GM19043 (cell line): ENCODE results near the gene CLDN22.

ENCODE experiments used
- ATAC-seq: cut with Tn5 transposase; IDR thresholded peaks from one replicate; pipeline ENCODE4 v1.9.1; 2021; ENCODE audit warnings: low read depth; ENCODE audit not compliant: unreplicated experiment

The CLDN22 gene

DNA sequence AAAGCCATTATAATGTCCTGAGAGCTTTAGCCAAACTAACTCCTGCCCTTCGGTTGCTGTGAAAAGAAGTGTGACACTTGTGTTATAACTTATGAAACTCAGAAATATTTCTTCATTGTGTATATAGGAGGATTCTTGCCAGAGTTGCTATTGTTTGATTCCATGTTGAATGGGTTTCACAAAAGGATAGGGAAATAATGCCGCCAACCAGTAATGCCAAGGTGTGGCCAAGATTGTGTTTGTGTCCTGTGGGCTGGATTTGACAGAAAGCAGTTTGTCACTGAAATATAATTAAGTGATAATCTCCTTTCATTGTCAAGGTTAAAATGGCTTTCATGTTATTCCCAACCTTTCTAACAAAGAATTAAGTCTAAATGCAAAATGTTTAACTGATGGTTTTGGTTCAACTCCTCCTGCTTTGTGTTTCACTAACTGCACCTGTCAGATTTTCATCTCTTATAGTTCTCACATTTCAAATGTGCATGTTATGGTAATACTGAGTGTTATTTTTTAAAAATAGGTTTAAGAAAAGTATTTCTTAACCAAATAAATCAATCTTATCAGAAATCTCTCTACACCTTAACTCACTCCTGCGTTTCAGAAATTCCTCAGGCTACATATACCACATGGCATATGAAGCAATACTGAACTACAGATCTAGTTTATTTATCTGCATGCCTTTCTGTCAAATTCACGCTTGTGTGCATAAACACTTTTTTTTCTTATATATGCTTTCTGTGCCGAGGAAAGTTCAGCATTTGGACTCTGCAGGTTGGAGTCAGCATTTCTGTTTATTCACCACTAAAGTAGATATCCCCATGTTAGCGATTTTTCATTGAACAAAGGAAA is at the start of gene CLDN22:
TSS of gene CLDN22 (minus strand) at position 66 of the 849 bp plus-strand sequence. CDS start at position 8, 58 bp downstream.
- ATAC-seq, result no peak

DNA sequence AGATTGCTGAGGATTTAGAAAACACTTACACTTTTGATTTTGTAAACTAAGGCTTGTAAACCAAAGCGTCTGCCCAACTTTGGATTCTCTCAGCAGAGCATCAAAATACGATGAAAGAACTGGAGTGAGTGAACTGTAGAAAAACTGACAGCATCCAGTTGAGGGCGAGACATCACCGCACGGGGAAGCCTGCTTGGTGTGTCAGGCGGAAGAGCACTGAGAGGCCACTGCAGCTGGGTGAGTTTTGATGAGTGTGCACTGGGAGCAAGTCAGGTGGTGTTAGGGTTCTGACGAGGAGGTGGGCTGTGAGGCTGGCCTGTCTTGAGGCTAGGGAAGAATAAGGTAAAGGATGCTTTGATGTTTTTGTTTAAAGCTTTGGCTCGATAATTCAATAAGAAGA is 49.0 kb upstream of the CLDN22 start:
- ATAC-seq, result no peak

GRCh38 chr4:183366206-183366835 is 46.2 kb upstream of the CLDN22 start:
- no peak for ATAC-seq

DNA sequence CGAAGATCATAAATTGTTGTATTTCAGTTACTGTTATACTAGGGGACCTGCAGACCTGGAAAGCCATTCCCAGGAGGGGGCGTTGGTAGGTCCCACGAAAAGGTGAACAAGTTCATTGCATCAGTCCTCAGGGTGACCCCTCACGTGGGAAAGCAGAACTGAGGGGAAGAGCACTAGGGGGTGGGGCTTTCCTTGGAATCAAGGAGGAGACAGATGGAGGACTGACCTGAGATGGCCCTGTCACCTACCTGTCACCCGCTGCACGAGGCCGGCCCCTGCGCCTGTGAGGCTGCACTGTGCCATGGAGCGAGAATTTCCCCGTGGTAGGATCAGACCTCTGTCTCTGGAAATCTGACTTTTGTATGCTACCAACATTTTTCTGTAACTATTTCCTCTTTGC is 43.9 kb upstream of the CLDN22 start:
- ATAC-seq, result no peak

- ATAC-seq, result no peak
Observed at GRCh38 chr4:183362916-183363542, 43.0 kb upstream of the CLDN22 start.

DNA sequence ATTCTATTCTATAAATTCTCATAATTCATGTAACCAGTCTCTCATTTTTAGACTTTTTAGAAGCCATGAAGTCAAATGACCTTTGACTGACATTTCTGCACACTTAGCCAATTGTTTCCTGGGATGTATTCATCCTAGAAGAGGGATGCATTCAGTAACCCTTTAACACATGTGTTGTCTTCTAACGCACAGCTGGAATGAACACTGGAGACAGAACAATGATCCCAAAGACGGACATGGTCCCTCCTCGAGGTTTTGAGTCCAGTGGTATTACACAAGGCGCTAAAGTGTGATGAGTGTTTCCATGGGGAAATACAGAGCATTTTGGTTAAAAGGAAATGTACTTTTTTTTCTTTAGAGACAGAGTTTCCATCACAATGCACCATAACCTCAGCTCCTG is 42.0 kb upstream of the CLDN22 start:
- no peak for ATAC-seq

DNA sequence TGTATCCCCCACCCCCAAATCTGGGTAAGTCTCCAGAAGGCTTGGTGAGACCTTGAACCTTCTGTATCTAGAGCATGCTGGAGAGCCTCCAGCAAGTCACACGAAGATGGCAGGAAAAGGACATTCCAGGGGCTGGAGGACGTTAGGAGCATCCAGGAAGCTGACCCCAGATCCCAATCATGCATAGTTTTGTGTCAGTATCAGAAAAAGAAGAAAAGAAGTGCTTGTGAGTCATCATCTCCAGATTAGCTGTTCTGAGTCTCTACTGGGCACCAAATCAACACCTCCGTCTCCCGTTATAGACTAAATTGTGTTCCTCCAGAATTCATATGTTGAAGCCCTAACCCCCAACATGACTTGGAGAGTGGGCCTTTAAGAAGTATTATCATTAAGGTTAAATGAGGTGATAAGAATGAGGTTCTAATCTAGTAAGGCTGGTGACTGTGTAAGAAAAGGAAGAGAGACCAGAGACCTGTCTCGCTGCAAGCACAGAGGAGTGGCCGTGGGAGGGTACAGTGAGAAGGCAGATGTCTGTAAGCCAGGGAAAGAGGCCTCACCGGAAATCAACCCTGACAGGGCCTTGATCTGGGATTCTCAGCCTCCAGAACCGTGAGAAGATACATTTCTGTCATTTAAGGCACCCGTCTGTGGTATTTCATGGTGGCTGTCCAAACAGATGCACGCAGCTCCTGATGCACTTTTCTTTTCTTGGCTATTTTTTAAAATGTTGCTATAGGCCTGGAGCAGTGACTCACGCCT is 40.3 kb upstream of the CLDN22 start:
- ATAC-seq, result no peak

GRCh38 chr4:183358215-183358755 is 38.2 kb upstream of the CLDN22 start:
- no peak for ATAC-seq

DNA sequence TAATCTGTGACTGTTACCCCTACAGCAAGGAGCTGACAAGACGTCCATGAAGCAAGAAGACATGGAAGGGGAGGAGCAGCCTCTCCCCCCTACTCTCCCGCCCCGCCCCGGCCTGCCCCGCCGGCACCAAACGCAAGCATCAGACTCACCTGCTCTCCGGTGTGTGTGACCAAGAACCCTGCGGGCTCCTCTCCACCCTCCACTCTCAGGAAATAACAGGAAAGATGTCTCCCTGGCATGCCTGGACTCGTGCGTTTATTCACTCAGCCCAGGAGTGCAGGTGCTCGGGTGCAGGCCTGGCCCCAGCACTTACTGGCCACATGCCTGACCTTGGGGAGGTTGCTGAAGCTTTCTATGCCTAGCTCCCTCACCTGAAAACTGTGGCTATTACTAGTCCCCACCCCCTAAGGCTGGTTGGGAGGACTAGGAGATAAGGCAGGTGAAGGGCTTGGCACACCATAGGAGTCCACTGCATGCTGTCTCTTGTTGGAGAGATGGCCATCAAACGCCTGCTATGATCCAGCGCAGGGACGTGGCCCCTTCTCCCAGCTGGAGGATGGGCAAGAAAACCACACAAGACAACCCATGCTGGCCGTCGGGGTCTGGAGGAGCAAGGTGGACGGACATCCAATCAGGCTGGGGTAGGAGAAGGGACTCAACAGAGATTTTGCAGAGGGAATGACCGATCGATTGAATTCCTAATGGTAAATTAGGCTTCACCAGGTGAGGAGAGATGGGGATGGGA is 37.0 kb upstream of the CLDN22 start:
- ATAC-seq, result no peak

GRCh38 chr4:183356173-183356830 is 36.2 kb upstream of the CLDN22 start:
- no peak for ATAC-seq

- ATAC-seq, result no peak
Observed at GRCh38 chr4:183355405-183355804, 35.3 kb upstream of the CLDN22 start.

- no peak for ATAC-seq
Observed at GRCh38 chr4:183354219-183354618, 34.1 kb upstream of the CLDN22 start.

DNA sequence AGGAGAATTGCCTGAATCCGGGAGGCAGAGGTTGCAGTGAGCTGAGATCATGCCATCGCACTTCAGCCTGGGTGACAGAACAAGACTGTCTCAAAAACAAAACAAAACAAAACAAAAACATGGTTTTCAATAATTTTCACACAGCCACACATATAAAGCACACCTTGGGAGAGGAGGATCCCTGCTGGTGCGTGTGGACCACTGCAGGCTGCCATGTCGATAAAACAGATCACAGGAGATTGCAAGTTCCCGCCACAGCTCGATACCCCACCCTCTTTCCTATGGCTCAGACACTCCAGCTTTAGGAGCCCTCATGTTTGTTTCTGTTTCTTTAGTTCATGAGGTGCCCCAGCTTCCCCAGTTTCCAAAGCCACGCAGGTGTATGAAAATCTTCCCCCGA is 33.5 kb upstream of the CLDN22 start:
- ATAC-seq, result no peak

DNA sequence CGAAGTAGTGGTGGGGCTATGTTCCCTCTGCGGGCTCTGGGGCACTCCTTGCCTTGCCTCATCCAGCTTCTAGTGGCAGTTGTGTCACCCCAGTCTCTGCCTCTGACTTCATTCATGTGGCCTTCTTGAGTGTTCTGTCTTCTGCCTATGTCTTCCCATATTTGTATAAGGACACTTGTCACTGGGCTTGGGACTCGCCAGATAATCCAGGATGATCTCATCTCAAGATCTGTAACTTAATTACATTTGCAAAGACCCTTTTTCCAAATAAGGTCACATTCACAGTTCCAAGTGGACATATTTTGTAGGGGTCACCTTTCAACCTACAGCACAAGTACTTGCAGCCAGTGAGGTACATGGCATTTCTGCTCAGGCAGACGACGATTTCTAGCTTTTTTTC is 32.5 kb upstream of the CLDN22 start:
- ATAC-seq, result no peak

DNA sequence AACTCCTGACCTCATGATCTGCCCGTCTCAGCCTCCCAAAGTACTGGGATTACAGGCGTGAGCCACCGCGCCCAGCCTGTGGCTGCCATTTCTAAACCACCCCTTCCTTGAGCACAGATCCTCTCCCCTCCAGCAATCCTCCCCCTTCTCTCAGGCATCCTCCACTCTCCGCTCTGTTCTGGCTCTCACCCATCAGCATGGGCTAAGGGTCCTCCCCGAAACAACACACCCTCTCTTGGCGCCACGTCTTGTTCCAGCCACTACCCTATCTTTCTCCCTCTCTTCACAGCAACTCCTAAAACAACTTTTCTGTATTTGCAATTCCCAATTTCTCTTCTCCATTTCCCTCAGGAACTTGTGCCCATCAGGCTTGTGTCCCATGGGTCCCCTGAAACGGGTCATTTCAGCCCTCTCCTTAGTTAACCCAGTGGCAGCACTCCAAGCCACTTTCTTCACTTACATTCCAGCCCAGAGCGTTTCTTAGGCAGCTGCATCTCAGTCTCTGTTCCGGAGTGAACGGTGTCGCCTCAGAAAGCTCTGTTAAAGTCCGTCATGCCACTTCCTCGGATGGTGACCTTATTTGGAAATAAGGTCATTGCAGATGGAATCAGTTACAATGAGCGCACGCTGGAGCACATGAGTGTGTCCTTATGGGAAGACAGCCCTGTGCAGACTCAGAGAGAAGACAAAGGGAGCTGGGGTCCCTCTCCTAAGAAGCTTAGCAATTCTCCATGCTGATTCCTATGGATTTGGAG is 30.4 kb upstream of the CLDN22 start:
- no peak for ATAC-seq

GRCh38 chr4:183349673-183350072 is 29.6 kb upstream of the CLDN22 start:
- ATAC-seq, result no peak

DNA sequence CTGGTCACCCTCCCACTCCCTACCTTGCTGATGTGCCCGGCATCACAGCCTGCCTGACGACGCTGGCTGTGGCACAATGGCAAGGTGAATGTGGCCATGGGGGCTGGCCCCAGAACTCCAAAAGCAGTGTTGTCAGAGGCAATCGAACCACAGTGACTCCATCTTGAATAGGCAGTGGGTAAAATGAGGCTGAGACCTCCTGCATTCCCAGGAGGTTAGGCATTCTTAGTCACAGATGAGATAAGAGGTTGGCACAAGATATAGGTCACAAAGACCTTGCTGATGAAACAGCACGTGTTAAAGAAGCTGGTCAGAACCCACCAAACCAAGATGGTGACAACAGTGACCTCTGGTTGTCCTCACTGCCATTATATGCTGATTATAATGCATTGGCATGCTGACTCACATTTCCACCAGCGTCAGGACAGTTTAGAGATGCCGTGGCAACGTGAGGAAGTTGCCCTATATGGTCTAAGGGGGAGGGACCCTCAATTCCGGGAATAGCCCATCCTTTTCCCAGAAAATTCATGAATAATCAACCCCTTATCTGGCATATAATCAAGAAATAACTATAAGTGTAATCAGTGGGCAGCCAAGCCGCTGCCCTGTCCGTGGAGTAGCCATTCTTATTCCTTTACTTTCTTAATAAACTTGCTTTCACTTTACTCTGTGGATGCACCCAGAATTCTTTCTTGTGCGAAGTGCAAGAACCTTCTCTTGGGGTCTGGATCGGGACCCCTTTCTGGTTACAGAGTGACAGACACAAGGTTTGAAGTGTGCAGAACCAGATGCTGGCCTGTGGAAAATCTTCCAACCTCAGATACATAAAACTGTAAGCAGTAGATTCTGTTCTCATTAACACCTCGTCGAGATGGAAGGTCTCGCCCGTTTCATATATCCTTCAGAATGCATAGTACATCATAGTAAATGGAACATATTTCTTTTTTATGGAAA is 28.9 kb upstream of the CLDN22 start:
- ATAC-seq, result no peak

- ATAC-seq, result no peak
Observed at GRCh38 chr4:183348136-183348535, 28.1 kb upstream of the CLDN22 start.
